WTC11 (cell line): ENCODE data around the gene PLXNC1.

ENCODE experiments used
- CTCF ChIP-seq: fragments of 200-600 bp; IDR thresholded peaks from 2 replicates; pipeline ENCODE4 v1.8.0; 2022; ENCODE audit warnings: antibody characterized with exemption
- NR3C1 ChIP-seq: sonication (generic); formaldehyde crosslinking; conservative IDR thresholded peaks from 2 replicates; pipeline ENCODE4 v1.8.1; 2023; ENCODE audit warnings: low read depth, mild to moderate bottlenecking, missing genetic modification reagents
- ZBTB43 ChIP-seq: sonication (generic); formaldehyde crosslinking; IDR thresholded peaks from 2 replicates; pipeline ENCODE4 v1.8.1; 2023; ENCODE audit warnings: mild to moderate bottlenecking, missing genetic modification reagents
- ZNF317 ChIP-seq: sonication (generic); formaldehyde crosslinking; IDR thresholded peaks from 2 replicates; pipeline ENCODE4 v1.8.1; 2023; ENCODE audit warnings: low read depth, mild to moderate bottlenecking, moderate library complexity, missing genetic modification reagents, borderline replicate concordance

- TF ChIP-seq ZBTB43 (CRISPR knock-in tag), result no peak
- no peak for TF ChIP-seq ZNF317 (CRISPR knock-in tag)
- no peak for TF ChIP-seq CTCF
- TF ChIP-seq NR3C1 (CRISPR knock-in tag), result no peak
Measured at GRCh38 chr12:94175763-94176668, 27.6 kb downstream of the PLXNC1 start.
